Colon (tissue), 2 donors: ENCODE measurements around the gene NRIP3.
"Not testable (repeated sequence)": the region's sequence is repeated elsewhere in the genome, so short reads cannot be mapped to it uniquely, and the experiment has no call there.

Source experiments
- FAIRE-seq: peaks from 2 replicates; lab custom pipeline; 2012; peaks lifted over from hg19 to GRCh38; lab: Jason Lieb, UNC
- donor health status: control.
- donor health status: control.

The NRIP3 gene

DNA sequence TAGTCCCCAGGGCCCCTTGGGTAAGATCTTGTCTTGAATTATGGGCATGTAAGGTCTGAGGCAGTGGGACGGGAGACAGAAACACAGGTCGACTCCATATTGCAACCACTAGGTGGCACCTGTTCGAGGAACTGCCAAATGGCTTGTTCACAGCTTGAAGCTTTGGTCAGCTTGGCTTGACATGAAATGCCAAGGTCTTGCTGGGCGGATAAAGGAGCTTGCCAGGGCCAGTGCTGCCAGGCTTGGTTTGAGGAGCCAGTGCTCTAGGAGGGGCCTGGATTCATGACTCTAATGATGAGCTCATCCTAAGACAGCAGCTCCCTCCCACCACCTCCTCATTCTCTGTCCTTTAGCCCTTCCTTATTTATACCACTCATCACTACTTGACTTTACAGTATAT, 11.9 kb upstream of the NRIP3 start:
- no peak for FAIRE-seq

DNA sequence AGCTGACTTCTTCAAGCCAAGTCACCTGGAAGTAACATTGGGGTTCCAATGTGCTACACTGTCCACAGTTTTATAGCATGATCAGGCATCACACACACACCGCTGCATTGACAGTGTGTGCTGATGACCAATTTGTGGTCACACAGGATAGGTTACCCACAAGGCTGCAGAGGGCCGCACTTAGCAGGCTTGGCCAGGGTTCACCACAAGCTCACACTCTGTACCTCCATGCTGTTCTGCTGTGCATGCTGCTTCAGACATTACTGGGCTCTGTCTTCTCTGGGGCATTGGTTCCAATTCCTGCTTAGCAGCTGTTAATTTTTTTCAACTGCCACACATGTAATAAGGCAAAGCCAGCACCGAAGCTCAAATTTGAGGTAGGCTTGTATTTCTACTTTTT, 11.0 kb upstream of the NRIP3 start:
- FAIRE-seq: no peak

DNA sequence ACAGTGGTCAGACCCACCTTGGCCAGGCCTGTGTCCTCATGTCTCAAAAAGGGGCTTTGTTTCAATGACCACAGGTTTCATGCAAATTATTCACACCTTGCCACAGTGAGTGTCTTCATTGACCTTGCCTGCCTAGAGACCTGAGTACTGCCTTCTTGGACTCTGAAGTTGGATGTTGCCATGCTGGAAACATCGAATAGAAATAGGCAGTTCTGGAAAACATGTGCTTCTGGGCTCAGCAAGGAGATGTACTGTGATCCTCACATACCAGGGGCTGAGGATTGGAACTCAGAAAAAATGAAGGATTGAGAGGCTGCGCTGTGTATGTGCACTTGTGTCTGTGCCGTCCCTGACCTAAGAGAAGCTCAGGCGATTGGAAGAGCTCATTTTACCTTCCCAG, 9.6 kb upstream of the NRIP3 start:
- FAIRE-seq: no peak

DNA sequence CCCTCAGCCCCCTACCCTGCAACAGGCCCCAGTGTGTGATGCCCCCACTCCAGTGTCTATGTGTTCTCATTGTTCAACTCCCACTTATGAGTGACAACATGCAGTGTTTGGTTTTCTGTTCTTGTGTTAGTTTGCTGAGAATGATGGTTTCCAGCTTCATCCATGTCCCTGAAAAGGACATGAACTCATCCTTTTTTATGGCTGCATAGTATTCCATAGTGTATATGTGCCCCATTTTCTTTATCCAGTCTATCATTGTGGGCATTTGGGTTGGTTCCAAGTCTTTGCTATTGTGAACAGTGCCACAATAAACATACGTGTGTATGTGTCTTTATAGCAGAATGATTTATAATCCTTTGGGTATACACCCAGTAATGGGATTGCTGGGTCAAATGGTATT, 5.7 kb upstream of the NRIP3 start:
- not testable (repeated sequence) for FAIRE-seq

DNA sequence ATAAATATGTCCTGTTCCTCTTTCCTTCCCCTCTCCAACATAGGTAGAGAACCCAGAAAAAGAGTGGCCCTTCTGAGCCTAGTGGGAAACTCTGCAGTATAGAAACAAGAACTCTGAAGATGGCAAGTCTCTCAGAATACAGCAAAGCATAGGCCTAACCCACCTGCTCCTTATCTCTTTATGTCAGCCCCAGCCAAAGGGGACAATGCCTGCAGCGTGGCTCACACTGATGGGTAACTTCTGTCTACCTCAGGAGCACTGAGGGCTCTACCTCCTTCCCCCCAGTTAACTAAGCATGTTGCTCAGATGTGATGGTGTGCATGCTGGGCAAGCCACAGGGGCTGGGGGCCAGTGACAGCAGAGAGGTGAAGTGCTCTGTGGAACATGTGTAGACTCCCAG, 4.9 kb upstream of the NRIP3 start:
- FAIRE-seq: no peak

DNA sequence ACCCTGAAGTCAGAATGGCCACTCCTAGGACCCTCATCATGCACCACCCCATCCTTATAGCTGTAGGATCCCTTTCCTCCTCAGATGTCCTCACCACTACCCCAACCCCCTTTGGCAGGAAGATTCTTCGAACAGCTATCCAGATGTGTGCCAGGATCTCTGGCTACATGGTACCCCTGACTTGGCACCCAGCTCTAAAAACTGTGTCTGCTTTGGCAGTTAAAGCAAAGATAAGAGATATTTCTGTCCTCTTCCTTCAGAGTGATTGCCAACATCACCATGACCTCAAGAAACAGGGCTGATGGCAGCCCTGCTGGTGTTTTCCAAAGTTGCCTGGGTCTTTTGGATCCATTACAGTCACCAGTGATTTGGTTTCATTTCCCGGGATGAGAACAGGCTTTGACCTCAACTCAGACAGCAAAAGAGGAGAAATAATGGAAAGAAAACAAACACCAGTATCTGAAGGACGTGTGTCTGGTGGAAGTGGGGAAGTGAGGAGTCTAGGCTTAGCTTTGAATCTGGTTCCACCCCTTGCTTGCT, 4.3 kb upstream of the NRIP3 start:
- no peak for FAIRE-seq

DNA sequence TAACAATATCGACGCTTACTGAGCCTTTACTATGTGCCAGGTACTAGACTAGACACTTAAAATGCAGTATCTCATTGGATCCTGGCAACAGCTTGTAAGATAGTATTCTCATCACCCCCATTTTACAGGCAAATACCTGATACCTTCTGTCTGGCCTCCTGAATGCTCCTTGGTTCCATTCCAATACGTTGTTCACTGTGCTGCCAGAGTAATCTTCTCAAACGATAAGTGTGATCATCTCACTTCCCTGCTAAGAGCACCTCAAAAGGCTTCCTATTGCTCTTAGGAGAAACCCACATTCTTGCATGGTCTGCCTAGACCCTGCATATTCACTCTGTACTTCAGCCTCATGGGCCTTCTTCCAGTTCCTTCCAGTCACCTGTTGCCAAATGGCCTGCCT, 1.3 kb upstream of the NRIP3 start:
- no peak for FAIRE-seq

DNA sequence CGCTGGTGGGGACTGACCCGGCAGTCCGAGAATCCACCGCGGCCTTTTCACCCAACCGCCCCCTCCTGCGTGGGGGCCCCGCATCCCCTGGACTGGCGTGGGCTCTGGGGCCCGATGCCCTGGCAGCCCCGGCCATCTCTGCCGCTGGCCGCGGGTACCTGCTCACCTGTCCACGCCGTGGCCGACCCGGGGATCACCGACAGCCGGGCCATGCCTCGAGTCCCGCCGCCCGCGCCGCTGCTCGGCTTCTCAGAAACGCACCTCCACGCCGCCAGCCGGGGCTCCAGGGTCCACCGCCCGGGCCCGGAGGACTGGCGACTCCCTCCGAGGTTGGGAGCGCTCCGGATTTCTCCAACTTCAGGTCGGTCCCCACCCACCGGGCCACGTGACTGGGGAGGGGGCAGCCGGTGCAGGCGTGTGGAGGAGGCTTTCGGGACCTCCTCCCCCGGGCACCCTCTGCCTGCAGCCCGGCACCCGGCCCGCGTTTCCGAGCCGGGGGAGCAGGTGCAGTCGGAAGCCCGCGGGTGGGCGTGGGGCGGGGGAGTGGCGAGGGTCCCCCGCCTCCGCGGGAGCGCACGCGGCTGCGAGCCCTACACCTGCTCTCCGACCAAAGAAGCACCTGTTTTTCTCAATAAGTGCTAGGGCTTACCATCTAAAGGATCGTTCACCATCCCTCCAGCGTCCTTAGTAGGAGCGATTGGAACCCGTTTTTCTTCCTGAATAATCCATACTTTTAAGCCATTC, 554 bp upstream of the NRIP3 start:
- no peak for FAIRE-seq

DNA sequence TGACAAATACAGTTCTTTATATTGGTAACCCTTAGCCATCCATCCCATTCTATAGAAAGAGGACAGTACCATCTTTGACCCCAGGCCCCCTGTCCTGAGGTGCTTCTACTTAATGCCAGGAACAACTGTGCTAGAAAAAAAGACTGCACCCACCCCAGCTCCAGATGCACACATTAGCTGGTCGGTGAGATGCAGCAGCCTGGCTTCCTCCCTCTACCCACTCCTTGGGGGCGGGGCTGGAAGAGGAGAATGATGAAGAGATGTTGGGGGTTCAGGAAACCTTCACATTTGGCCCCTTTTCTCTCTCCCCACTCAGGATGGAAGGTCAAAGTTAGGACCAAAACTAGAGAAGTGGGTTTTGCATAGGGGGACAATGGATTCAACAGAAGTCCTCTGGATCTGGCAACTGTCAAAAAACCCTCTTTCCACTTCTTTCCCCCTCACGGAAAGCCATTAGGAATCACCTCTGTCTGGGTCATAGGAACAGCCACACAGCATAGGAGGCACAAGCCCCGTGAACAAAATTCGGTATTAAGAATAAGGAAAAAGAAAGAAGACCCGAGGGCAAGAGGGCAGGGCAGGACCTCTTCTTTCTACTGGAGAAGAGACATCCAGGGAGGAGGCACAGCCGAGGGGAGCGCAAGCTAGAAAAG, 755 bp downstream of the NRIP3 start:
- no peak for FAIRE-seq

DNA sequence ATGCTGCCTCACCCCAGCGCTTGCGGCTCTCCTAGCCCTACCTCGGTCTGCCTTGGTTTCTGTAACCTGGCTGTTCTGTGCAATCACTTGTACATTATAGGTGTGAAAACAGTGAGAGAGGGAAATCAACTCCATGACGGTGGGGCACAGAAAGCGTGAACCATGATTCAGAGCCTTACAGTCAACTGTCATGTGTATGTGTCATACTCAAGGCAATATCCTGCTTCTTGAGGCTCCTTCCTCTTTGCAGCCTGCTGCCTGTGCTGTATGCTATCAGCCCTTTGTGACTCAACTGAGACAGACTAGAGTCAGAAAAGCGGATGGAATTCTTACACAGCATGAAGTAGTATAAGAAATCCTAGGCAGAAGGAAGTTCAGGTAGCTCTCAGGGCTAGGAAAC, 2.1 kb downstream of the NRIP3 start:
- FAIRE-seq: no peak

DNA sequence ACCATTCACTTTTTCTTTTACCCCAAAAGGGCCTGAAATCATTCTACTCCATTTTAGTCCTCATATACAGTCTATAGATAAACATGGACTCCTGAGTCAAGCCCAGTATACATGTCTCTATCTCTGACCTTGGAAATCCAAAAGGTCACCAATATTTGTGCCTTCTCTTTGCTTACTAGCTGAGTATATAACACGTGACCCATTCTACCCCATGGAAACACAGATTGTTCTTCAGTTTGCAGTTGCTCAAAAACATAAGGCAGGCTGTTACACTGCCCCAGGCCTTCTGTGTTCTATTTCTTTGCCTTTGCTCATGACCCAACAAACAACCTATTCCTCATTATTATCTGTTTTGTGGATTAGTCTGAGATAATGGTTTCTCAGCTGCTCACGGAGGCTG, 5.8 kb downstream of the NRIP3 start:
- no peak for FAIRE-seq

DNA sequence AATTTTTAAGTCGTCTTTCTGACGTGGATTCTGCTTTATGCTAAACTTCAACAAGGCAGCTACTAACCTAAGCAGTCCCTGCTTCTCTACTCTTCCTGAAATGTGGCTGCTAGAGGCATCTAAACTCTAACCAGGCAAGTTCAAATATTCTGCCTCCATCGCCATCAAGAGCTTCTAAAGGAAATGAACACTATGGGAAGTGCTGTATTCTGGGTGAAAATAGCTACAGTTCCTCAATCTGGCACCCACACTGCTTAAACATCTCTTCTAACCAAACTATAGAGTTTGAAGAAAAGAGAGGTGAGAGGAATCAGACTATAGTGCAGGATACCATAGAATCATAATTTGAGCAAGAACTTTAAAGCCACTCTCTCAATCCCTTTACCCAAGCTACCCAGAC, 6.3 kb downstream of the NRIP3 start:
- no peak for FAIRE-seq

DNA sequence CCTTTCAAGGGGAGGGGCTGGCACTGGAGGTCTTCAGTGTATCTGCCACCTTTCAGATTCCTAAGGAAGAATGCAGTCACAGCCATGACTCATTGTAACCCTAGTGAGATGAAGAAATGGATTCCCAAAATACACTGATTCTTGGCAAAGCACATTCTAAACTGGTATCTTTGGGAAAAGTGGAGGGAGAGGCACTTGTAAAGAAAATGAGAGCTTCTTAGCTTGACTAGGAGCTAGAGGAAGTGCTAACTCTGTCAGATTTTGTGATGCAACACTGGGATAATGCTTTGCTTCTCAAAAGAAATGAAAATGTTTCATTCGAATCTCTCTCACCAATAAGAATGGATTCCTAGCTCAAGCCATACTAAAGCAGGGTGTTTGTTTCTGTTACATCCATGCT, 14.3 kb downstream of the NRIP3 start:
- FAIRE-seq: no peak

DNA sequence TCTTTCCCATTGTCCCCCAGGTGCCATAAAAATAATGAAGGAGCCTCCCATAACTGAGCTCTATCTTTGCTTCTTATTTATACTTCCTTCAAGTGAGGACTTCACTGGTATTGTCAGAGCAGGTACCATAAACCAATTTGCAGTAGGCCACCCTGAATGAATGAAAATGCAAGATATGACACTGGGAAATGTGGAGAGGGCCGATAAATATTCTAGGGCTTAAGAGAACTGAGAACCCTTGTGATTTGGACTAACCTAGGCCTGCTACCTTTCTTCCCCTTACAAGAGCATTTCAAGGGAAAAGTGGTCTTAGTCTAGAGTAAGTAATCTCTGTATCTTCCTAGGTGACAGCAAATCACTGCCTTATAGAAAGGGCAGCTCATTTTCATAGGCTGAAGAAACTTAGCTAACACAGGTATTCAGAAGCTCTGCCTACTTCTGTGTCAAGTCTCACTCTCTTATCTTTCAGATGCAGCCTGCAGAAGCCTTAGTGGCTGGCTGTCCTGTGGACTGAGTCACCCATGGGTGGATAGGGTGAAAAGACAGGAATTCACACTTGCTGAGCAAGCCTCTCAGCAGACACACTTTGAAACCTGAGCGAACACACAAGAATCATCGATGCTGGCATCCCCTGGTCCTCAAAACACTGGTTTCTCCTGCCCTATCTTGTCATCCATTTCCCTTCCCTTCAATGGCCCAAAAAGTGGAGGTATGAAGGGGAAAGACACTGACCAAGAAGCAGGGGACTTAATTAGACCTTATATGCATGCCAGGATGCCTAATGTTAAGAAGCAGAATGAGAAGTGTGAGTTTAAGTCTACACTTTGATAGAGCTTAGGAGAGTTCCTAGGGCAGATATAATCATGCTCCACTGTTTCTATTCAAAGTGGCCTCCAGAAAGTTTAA, 15.2 kb downstream of the NRIP3 start:
- FAIRE-seq: no peak

DNA sequence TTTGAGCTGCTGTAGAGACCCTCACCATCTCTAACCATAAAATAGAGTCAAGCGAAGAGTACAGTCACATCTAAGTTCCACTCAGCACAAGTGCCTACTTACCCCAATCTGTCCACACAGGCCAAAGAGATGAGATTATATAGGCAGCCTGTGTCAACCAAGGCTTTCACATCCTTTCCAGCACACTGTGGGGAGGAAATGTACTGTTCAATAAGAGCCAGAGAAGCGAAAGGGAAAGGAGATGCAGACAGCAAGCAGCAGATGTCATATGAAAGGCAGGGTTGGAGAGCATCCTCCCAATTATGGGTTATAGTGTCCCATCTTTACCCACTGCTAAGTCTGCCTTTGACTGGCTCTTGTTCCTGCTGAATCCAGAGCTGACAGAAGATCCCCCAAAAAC, 16.4 kb downstream of the NRIP3 start:
- no peak for FAIRE-seq

DNA sequence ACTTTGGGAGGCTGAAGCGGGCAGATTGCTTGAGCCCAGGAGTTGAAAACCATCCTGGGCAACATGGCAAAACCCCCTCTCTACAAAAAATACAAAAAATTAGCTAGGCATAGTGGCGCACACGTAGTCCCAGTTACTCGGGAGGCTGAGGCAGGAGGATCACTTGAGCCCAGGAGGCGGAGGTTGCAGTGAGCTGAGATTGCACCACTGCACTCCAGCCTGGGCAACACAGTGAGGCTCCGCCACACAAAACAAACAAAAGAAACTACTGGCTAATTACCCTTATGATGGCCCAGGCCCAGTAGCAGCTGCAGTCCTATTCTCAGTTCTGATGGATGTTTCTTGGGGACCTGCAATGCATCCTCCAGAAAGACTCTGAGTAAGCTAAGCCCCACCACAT, 17.0 kb downstream of the NRIP3 start:
- FAIRE-seq: not testable (repeated sequence)

DNA sequence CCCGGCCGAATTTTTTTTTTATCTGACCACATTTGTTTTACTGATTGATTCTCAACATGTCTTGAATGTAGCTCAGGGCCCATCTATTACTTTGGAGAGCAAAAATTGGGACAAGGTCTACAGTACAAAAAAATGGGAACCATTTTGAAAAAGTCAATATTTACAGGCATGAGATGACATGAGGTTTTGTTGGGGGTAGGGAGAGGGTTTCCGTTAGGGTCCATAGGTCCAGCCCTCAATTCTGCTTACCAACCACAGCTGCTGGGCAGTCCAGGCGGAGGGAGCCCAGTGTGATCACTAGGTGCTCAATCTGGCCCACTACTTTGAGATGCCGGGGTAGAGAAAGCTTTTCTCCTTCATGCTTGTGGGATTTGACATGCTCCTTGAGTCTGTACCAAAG, 18.3 kb downstream of the NRIP3 start:
- no peak for FAIRE-seq

DNA sequence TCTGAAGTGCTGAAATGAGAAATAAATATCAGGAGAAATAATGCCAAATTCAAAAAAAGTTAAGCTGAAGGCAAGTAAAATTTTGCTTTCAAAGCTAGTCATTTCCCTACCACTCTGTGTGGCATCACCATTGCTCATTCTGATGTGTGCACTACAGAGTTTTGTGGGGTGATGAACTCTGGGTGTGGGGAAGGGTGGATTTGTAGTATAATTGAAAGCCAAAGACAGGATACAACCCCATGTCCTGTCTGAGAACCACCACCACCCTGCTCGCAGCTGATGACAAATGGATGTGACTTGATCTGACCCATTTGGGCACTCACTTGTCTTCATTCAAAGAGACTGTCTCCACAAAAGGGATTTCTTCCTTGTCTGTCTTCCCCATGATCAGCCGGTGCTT, 20.2 kb downstream of the NRIP3 start:
- FAIRE-seq: no peak

DNA sequence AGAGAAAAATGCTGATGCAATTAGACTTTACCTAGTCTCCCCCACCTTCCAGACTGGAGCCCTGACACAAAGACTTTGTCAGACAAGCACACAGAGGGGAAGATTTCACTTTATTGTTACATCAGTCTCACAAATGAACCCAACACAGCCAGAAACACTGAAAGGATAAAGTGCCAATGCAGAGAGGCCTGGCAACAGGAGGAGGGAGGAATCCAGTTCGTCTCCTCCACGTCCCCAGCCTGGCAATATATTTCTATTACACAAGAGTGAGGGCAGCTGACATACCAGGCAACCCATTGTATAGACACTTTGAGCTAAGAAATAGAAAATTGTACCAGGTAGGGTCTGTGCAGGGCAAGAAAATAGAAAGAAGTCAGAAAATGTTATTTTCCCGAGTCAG, 23.3 kb downstream of the NRIP3 start:
- no peak for FAIRE-seq

DNA sequence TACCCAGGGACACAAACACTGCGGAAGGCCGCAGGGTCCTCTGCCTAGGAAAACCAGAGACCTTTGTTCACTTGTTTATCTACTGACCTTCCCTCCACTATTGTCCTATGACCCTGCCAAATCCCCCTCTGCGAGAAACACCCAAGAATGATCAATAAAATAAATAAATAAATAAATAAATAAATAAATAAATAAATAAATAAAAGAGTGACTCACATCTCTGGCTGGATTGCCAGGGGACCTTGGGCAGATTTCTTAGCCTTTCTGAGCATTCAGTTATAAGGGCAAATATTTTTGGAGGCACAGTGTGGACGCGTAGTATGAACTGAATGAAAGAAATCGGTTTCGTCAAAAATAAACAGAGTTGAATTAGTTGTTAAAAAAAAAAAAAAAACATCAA, 24.4 kb downstream of the NRIP3 start:
- FAIRE-seq: not testable (repeated sequence)

DNA sequence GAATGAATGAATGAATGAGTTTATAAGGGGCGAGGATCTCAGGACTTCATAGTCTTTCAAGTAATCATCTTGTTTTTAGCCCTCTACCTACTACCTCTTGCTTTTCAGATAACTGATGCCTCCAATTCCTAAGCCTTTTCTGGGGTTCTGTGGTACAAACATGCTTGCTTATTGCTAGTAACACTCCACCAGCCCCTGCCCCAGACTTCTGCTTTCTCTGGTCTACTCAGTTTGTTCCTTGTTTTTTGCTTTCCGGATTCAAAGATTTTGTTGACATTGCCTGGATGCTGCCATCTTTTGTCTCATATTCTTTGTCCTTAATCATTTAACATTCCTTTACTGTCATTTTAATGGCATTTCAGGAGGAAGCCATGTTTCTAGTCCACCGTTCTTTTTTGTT, 30.7 kb downstream of the NRIP3 start:
- no peak for FAIRE-seq

DNA sequence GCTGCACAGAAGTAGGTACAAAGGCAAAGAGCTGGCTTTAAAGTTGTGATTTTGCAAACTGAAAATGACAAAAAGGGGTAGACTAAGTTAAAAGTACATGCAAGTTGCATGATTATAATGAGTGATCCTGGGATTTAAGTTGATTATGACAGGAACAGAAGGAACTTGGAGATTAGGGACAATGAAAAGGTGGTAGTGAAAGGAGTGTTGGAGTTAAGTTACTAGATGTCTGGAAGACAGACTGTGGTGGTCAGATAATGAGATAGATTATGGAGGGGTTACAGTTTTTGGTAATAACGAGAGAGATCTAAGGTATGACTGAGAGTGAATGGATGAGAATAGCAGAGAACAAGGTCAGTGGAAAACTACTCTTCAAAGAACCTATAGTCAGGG, 31.9 kb downstream of the NRIP3 start:
- no peak for FAIRE-seq
